ENCODE measurements around the gene ARHGAP15.

- TF ChIP-seq CTCF (IDR thresholded peaks at IDR 0.05; ENCODE audit: low read length) (no peak), EZH2 (IDR thresholded peaks at IDR 0.05; ENCODE audit: borderline replicate concordance, low read length) (no peak)
These were observed 474.8 kb downstream of the ARHGAP15 start for GRCh38 chr2:143603846-143604565.
